ENCODE measurements around the gene MAP3K4.

MAP3K4 gene, protein sequence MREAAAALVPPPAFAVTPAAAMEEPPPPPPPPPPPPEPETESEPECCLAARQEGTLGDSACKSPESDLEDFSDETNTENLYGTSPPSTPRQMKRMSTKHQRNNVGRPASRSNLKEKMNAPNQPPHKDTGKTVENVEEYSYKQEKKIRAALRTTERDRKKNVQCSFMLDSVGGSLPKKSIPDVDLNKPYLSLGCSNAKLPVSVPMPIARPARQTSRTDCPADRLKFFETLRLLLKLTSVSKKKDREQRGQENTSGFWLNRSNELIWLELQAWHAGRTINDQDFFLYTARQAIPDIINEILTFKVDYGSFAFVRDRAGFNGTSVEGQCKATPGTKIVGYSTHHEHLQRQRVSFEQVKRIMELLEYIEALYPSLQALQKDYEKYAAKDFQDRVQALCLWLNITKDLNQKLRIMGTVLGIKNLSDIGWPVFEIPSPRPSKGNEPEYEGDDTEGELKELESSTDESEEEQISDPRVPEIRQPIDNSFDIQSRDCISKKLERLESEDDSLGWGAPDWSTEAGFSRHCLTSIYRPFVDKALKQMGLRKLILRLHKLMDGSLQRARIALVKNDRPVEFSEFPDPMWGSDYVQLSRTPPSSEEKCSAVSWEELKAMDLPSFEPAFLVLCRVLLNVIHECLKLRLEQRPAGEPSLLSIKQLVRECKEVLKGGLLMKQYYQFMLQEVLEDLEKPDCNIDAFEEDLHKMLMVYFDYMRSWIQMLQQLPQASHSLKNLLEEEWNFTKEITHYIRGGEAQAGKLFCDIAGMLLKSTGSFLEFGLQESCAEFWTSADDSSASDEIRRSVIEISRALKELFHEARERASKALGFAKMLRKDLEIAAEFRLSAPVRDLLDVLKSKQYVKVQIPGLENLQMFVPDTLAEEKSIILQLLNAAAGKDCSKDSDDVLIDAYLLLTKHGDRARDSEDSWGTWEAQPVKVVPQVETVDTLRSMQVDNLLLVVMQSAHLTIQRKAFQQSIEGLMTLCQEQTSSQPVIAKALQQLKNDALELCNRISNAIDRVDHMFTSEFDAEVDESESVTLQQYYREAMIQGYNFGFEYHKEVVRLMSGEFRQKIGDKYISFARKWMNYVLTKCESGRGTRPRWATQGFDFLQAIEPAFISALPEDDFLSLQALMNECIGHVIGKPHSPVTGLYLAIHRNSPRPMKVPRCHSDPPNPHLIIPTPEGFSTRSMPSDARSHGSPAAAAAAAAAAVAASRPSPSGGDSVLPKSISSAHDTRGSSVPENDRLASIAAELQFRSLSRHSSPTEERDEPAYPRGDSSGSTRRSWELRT (N-terminal part only)

DNA sequence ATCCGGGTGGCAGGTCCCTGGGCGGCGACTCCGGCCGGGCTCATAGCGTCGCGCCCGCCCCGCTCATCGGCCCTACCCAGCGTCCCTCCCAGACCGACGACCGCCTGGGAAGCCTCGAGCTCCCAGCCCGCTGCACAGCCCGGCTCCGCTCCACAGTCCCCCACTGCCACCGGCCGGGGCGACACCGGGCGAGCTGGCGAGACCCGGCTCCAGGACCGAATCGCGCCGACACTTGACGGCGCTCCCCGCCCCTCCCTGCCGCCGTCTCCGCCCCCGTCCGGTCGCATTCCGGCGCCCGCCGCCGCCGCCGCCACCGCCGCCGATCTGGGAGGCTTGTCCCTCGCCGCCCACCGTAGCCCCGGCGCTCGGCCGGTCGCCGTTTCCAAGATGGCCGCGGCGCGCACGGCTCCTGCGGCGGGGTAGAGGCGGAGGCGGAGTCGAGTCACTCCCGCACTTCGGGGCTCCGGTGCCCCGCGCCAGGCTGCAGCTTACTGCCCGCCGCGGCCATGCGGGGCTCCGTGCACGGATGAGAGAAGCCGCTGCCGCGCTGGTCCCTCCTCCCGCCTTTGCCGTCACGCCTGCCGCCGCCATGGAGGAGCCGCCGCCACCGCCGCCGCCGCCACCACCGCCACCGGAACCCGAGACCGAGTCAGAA, at the start of gene MAP3K4:
Gene MAP3K4 (plus strand): TSS at position 364 of the 655 bp plus-strand sequence. CDS start 163 bp downstream, at position 527.
- peak; percentile 64 to 79 for DNase-seq (ENCODE audit: low read depth in 1 of 2, low spot score in 1 of 2)

DNA sequence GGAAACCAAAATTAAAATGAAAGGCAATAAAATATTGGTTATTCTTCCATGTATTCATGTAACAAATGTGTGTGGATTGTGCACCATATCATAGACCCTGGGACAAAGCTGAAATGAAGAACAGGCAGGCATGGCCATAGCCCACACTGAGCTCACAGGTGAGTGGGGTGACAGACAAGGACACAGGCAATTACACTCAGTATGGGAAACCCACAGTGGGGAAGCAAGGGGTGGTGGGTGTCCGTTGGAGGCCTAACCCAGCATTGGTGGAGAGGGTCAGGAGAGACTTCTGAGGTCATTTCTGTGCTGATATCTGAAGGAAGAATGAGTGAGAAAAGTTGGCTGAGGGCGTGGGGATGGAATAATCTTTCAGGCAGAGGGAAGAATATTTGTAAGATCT, 47.6 kb upstream of the MAP3K4 start:
- no peak for DNase-seq (ENCODE audit: low read depth in 1 of 2, low spot score in 1 of 2)

DNA sequence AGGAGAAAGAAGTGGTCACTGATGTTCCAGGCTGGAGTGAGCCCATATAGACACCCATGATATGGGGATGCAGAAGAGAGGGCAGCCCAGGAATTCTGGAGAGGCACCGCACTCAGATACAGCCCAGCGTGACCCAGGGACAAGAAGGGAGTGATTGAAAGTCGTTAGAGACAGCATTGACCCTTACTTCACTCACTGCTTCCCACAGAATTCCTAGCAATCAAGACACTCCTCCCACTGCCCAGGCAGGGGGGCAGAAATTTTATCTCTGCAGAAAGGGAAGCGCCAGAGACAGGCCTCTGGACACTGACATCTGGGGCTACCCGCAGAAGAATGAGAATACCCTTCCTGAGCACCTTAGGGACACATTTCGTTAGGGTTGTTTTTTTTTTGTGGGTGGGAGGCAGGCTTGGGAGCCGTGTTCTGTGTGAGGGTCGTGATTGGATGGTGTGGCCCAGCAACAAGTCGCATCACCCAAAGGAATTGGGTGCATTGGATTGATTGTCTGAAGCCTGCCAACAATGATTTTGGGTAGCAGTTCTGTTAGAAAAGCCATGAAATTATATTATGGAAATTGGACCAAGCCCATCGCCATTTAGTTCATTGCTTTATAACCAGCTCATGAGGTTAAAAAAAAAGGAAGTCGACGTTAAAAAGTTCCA, 45.9 kb upstream of the MAP3K4 start:
- no peak for DNase-seq (ENCODE audit: low read depth in 1 of 2, low spot score in 1 of 2)

DNA sequence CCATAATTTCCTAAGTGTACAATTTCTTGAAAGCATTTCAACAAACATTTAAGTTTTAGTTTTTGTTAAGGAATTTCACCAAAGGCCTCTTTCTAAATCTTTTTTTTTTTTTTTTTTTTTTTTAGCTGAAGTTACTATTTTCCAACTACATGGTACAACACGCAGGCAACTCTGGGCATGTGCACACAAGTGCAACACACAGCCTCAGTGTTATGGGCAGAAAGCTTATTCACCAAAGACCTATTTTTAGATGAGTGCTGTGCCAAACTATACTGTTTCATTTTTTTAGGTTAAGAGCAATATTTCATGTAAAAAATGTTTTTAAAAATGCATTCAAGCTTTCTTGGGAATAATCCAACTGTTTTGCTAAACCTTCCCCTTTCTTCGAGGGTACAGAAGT, 42.0 kb upstream of the MAP3K4 start:
- no peak for DNase-seq (ENCODE audit: low read depth in 1 of 2, low spot score in 1 of 2)

DNA sequence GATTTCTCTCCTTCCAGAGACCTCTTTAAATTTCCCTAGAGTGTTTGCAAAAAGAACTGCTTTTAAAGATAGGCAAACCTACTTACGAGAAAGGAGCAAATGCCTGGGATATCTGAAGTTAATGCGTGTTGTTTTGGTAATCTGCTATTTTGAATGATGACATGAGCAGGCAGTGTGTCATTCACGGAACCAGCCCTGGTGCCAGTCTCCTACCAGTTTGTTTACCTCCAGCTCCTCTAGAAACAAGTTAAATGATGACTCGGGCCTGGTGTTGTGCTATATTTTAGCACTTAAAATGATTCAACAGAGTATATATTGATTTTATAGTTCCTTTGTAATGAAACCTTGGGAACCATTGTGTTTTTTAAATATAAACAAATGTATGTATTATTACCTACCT, 41.1 kb upstream of the MAP3K4 start:
- no peak for DNase-seq (ENCODE audit: low read depth in 1 of 2, low spot score in 1 of 2)

DNA sequence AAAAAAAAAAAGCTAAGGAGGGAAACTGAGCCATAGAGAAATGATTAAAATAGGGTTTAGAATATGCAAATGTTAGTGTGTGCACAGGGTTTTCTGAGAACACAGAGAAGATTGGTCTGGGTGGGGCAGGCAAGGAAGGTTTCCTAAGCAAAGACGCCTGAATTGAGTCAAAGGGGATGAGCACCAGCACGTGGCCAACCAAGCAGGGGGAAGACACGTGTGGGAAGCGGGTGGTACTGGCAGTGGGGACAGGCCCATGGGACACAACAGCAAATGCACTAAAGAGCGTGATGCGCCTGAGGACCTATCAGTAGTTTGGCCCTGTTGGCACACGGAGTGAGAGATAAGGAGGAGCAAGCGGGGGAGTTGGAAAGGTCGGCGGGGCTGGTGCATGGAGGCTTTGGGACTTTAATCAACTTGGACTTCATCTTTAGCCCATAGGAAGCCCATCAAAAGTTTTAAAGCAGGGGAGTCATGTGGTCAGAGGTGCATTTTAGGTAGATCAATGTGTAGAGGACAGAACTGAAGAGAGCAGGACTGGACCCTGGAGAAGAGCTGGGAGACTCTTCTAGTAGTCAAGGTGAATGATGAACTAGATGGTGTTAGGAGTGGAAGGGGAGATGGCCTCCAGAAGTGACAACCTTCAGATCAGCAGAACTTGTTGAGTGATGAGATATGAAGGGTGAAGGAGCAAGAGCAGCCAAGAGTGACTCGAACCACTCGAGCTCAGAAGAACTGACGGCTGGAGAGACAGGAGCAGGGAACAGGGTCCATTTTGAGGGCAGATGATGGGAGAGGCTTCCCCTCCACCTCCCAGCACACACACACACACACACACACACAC, 40.2 kb upstream of the MAP3K4 start:
- no peak for DNase-seq (ENCODE audit: low read depth in 1 of 2, low spot score in 1 of 2)

DNA sequence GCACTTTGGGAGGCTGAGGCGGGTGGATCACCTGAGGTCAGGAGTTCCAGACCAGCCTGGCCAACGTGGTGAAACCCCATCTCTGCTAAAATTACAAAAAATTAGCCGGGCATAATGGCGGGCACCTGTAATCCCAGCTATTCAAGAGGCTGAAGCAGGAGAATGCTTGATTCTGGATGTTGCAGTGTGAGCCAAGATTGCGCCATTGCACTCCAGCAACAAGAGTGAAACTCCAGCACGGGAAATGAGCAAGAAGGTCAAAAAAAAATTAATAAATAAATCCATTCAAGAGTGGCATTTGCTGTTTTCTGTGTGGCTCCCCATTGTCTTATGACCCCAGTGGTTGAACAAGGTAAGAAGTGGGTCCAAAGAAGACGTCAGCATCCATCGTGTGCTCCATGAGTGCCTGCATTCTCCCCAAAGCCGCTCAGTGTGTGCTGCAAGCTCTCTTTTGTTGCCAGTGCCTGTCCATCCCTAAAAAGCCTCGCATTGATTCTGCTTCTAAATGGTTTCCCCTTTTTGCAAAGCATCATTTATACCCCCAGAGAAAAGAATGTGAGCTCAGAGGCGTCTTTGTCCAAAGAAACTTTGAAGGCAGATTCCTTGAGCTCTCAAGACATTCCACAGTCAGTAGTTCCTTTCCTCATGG, 38.8 kb upstream of the MAP3K4 start:
- DNase-seq (ENCODE audit: low read depth in 1 of 2, low spot score in 1 of 2), result no peak

DNA sequence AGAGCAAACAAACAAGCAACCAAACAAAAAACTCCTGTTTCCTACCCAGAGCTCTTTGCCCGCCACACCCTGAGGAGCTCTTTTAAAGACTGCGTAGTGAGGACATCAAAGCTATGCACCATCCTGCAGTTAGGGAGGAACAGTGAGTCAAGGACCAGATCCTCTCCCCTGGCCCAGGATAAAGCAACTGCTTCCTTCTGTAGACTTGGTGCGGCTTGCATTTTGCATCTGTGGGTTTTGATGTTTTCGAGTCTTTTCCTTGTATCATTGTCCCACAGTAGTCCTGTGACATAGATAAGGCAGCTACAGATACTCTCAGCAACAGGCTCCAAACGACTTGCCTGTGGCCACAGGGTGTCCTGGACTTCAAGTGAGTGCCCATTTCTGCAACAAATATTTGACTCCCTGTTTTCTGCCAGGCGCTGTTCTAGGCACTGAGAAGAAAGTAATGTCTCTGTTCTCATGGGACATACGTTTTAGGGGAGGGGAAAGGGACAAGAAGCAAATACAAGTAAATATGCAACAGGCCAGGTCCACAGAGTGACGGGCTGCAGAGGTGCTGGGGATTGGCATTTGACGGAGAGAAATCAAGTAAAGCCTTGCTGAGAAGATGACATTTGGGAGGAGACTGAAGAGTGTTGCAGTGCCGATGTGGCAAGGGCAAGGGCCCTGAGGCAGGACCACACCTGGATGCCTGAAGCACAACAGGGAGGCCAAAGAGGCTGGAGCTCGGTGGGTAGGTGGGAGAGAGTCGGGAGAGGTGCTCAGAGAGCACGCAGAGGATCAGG, 35.9 kb upstream of the MAP3K4 start:
- DNase-seq (ENCODE audit: low read depth in 1 of 2, low spot score in 1 of 2), result no peak

DNA sequence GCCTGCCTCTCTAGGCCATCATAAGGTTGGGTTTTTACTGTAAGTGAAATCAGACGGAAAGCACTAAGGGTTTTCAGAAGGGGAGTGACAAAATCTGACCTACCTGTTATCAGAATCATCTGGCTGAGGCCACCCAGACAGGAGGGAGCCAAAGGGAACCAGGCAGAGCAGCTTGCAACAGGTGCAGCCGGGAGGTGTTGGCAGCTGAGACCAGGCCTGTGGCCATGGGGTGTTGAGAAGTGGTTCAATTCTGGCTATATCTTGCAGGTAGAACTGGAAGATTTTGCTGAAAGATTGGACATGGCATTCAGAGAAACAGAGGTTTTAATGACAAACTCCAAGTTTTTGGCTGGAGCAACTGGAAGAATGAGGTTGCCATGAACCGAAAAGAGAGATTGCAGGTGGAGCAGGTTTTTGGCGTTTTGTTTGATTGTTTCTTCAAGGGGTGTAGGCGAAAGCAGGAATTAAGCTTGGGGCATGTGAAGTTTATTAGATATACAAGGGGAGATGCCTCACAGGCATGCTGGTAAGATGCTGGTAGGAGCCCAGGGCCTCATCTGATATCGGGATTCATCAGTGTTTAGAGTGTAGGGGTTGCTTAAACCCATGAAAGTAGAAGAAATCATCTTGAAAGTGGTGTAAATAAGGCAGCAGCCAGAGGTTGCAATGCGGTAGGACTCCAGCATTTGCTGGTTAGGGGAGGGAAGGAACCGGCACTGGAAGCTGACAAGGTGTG, 35.1 kb upstream of the MAP3K4 start:
- DNase-seq (ENCODE audit: low read depth in 1 of 2, low spot score in 1 of 2), result no peak

DNA sequence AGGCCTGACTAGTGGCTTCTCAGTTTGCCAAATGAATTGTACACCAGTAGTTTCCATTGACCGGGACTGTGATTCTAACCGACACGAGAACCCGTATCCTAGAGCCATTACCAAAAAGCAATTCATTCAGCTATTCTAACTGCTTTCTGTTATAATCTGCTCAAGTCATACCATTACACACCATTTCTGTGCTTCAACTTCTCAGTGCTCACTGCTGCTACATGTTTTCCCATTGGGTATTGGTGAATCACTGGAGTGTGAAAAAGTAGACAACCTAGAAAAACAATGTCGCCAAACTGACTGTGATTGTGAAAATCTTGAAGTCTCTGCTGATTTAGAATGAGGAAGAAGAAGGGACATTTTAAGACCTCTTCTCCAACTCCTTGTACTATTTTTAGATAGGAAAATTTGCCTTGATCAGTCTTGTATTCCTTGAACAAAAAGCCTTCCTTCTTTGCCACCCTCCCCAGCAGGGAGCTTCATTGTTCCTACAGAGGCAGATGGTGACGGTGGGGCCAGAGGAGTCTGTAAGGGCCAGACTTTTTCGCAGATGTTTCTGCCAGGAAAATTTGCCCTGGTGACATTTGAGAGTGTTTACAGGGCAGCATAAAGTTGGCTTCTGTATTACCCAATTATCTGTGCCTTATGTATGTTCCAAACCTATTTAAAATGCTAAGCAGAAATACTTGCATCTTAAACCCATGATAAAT, 31.7 kb upstream of the MAP3K4 start:
- DNase-seq (ENCODE audit: low read depth in 1 of 2, low spot score in 1 of 2), result no peak

DNA sequence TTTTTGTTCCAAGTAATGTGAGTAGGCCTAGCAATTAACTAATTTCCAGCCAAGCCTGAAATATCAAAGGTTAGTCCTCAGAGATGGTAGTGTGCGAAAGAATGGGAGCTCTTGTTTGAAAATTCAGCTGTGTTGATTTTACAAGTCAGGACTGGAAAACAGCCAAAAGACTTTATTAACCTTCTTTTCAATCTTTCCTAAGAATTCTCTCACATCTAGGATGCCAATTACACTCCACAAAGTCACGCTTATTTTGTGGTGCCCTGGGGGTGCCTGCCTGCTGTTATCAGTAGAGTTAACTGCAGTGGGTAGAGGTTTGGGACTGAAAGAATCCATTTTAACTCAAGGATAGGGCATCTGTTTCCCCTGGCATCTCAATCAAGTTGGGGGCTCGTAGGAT, 30.7 kb upstream of the MAP3K4 start:
- DNase-seq (ENCODE audit: low read depth in 1 of 2, low spot score in 1 of 2), result no peak

DNA sequence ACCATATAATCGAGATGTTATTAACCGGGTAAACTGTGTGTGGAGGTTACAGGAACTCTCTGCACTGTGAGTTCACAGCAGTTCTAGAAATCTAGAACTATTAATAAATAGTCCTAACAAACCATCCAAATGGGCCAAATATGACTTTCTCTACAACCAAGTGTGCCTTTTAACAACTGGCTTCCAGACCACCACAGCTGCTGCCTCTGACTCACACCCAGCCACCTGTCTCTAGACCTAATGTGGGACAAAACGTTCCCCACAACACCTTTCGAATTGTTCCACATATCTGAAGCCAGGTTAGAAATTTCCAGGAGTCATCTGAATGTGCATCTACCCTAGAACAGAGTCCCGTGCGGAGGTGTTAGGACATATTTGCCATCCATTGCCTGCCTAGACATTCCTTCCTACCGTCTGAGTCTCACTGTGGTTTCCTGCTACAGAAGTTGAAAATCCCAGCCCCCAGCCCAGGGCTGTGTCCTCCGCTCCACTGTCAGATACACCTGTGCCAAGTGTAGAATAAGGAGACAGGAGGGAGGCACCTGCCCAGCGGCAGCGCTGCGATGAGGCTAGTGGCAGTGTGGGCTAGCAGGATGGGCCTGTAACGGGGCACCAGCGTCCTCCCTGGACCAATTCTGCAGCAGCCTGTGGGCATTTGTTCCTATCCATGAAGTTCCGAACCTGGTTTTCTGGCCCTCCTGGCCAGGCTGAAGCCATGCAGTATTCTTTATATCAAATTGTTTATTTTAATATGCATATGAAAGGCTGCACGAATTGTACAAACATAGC, 28.5 kb upstream of the MAP3K4 start:
- no peak for DNase-seq (ENCODE audit: low read depth in 1 of 2, low spot score in 1 of 2)

DNA sequence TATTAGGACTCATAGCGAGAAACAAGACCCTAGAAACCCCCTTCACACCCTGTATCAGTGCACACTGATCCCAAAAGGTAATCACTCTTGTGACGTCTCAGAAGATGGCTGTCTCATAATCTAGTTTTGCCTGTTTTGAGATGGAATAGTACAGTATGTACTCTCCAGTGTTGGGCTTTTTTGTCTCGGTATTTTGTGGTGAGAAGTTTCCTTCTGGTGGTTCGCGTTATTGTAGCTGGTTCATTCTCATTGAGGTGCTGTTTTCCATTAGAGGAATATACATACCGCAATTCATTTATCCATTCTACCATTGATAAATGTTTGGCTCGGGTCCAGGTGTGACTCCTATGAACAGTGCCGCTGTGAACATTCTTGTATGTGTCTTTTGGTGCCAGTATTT, 27.9 kb upstream of the MAP3K4 start:
- no peak for DNase-seq (ENCODE audit: low read depth in 1 of 2, low spot score in 1 of 2)

DNA sequence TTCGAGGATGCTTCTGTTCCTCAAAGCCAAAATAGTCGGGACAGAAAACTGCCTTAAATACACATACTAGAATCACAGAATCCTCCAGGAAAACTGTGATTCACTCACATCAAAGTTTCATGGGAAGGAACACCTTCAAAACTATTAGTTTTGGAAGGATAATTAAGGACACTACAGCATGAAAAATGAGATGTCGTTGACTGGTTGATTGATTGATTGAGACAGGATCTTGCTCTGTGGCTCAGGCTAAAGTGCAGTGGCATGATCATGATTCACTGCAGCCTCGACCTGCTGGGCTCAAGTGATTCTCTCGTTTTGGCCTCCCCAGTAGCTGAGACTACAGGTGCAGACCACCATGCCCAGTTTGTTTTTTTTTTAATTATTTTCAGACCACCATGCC, 25.7 kb upstream of the MAP3K4 start:
- DNase-seq (ENCODE audit: low read depth in 1 of 2, low spot score in 1 of 2), result no peak

DNA sequence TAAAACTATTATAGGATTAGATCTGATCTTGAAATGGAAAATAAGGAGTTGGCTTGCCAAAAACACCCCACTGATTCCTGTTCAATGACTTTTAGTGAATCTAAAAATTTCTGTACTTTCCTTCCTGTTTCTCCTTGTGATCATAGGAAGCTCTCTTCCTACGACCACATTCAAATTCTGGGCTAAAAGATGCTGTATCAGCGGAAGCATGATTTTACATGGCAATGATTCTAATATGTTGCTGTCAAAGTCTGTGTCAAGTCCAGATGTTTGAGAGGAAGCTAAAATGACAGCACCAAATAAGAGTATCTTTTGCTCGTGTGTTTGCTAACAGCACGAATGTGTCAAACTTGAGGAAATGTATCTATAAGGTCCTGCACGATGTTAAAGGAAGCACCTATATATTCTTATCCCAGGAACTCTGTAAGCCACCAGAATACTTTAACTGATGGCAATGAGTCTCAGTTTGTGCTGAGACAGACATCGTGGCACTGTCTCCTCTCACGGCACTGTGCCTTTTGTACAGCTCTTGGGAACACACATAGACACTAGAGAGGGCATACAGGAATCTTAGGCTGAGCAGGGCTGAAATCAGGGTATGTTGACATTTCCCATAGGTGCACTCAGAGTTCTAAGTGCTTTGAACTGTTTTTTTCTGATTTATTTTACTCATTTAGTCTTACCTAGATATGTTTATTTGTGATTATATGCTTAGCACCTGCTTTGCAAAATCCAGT, 24.9 kb upstream of the MAP3K4 start:
- no peak for DNase-seq (ENCODE audit: low read depth in 1 of 2, low spot score in 1 of 2)

Measured in stimulated activated CD4-positive, alpha-beta T cell treated with anti-CD3 and anti-CD28 coated beads, Interleukin-15, amount 100 ng/mL, for 1 hour (primary cell).